Colonic mucosa (tissue), 4 donors: ENCODE data around the gene CYB561. TPM values are rescaled to one million over a fixed set of nuclear protein-coding genes. Genes with fewer than 3 reads are reported as not detected.
"Not testable (repeated sequence)": the region's sequence is repeated elsewhere in the genome, so short reads cannot be mapped to it uniquely, and the experiment has no call there.

ENCODE experiments used
- DNase-seq: peaks from one replicate; pipeline ENCODE4 v3.0.0-alpha.2; 2020
- H3K27ac ChIP-seq: fragments of 200-600 bp; one replicate; pipeline ENCODE4 v1.8.0; 2021
- H3K27me3 ChIP-seq: fragments of 200-600 bp; one replicate; pipeline ENCODE4 v1.8.0; 2021
- H3K36me3 ChIP-seq: fragments of 200-600 bp; one replicate; pipeline ENCODE4 v1.8.0; 2021
- H3K4me1 ChIP-seq: fragments of 200-600 bp; one replicate; pipeline ENCODE4 v1.8.0; 2021; ENCODE audit warnings: mild to moderate bottlenecking
- H3K4me3 ChIP-seq: fragments of 200-600 bp; one replicate; pipeline ENCODE4 v1.8.0; 2021
- H3K9ac ChIP-seq, 2 donors: one replicate each; pipeline ENCODE4 v1.7.0; 2013; ENCODE audit warnings: control low read depth in 2 of 2, low read depth in 2 of 2, low read length in 2 of 2
- H3K9me3 ChIP-seq: fragments of 200-600 bp; one replicate; pipeline ENCODE4 v1.8.0; 2021
- CTCF ChIP-seq: fragments of 200-600 bp; IDR thresholded peaks from one replicate; pipeline ENCODE4 v1.8.0; 2022; ENCODE audit warnings: antibody characterized with exemption, mild to moderate bottlenecking
- intact Hi-C: fragments of 100-400 bp; cut with DNase I; formaldehyde crosslinking; loops from one replicate; pipeline ENCODE4 v1.14.1; 2022
- total RNA-seq, 2 donors: library from RNA; stranded (reverse); fragmentation: NEBNext Ultra II Directional in 1 of 2; extraction: Animal tissue kit (Norgen Biotek cat#: 25700) in 1 of 2; gene quantifications; one replicate each; pipeline ENCODE4 v1.2.1, GENCODE V29; 2021
- donor health status: healthy.
- donor health status: DM: no; HTN: no; CAD: no.
- donor health status: DM: no; HTN: no; CAD: no.

Gene CYB561
- total RNA-seq, 2 donors from 2014 or later, result 60.1 to 90.6 TPM

GRCh38 chr17:63475491-63476412, 29.6 kb upstream of the CYB561 start:
- H3K27me3 ChIP-seq, result peaks cover 6% of the 10 kb centered on the region

DNA sequence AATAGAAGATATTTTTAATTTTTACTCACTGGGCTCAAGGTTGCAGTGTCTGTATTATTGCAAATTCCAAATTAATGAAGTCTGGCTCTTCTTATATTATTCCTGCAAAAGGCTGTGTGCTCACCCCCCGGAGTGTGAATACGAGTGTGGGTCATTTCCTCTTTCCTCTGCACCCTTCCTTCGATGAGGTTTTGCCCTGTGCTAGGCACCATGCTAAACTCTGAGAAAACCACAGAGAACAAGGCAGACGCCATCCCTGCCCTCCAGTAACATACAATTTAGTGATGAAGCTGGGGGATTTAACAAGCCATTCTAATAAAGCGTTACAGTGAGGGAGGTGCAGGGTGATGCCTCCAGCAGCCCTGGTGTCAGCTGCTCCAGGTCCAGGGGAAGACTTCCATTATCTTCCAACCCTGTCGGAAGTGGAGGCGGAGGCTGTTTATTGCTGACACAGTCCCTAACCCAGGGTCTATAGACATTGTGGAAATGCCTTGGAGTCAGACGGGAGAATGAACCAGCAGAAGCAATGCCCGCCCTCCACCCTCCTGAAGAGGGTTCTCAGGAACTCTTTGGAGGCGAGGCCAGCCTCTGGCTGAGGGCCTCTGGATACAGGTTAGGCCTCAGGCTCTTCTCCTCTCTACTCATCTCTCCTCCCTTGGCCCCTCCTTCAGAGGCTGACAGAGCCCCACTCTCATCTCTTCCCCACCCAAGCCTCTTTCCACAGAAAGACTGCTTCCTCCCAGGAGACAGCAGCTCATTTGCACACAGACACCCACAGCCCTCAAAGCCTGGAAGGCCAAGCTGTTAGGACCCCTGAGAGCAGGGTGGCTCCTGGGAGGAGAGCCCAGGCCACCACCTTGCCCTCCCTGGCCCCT, 28.7 kb upstream of the CYB561 start:
- no peak for TF ChIP-seq CTCF
- Histone ChIP-seq H3K4me3 (no peak overlapping the region), H3K27ac (no peak overlapping the region), H3K27me3 (peaks cover 6% of the 10 kb centered on the region), H3K9me3 (no peaks in the 10 kb centered on the region), H3K4me1 (peaks cover 18% of the 10 kb centered on the region), H3K9ac (no peak overlapping the region), H3K36me3 (no peaks in the 10 kb centered on the region)
- intact Hi-C loops, result loop anchor here (5.0 kb wide), 1 partner anchor 48 kb away; no protein-coding TSS in a partner anchor
- DNase-seq, result no peak

More at GRCh38 chr17:63475491-63476412, 29.6 kb upstream of the CYB561 start:
- intact Hi-C loops, result loop anchor here (5.0 kb wide), 1 partner anchor 48 kb away; no protein-coding TSS in a partner anchor
- no peak for DNase-seq
- H3K36me3 ChIP-seq, result no peaks in the 10 kb centered on the region
- no peaks in the 10 kb centered on the region for H3K9me3 ChIP-seq
- no peak for TF ChIP-seq CTCF
- peak overlapping the region in 1 of 2 donors; percentile 14 for H3K9ac ChIP-seq
- no peak overlapping the region for H3K27ac ChIP-seq
- peaks cover 18% of the 10 kb centered on the region for H3K4me1 ChIP-seq
- H3K4me3 ChIP-seq, result peak overlapping the region; percentile 65

GRCh38 chr17:63474174-63474573, 28.1 kb upstream of the CYB561 start:
- no peak for TF ChIP-seq CTCF
- DNase-seq, result peak; percentile 34
- Histone ChIP-seq H3K27ac (no peak overlapping the region), H3K4me1 (peaks cover 18% of the 10 kb centered on the region), H3K27me3 (peaks cover 6% of the 10 kb centered on the region), H3K9ac (no peak overlapping the region), H3K9me3 (no peaks in the 10 kb centered on the region), H3K36me3 (no peaks in the 10 kb centered on the region), H3K4me3 (no peak overlapping the region)
- intact Hi-C loops, result no loop called here

- H3K27ac ChIP-seq, DNase-seq, H3K4me1 ChIP-seq, H3K27me3 ChIP-seq, intact Hi-C loops, H3K4me3 ChIP-seq, H3K9me3 ChIP-seq, H3K9ac ChIP-seq, H3K36me3 ChIP-seq: not testable (repeated sequence)
Observed at GRCh38 chr17:63468099-63468498, 22.0 kb upstream of the CYB561 start.

- Histone ChIP-seq H3K36me3 (no peaks in the 10 kb centered on the region), H3K9ac (no peak overlapping the region), H3K4me1 (no peaks in the 10 kb centered on the region), H3K4me3 (no peak overlapping the region), H3K27me3 (no peaks in the 10 kb centered on the region), H3K27ac (no peak overlapping the region), H3K9me3 (no peaks in the 10 kb centered on the region)
- intact Hi-C loops, result no loop called here
- no peak for DNase-seq
- TF ChIP-seq CTCF, result no peak
Observed at GRCh38 chr17:63464691-63465236, 18.7 kb upstream of the CYB561 start.
